ENCODE results near the gene PLK4.

The PLK4 gene

GRCh38 chr4:127849505-127850234 lies 31.0 kb upstream of the PLK4 start:
- Histone ChIP-seq H3K36me3 (ENCODE audit: low read length) (no peaks in the 10 kb centered on the region), H3K9me2 (replicated peaks; ENCODE audit: insufficient read depth, low read length) (no peaks in the 10 kb centered on the region), H3K9ac (ENCODE audit: low read length) (no peak overlapping the region), H4K20me1 (ENCODE audit: low read depth, low read length) (no peaks in the 10 kb centered on the region), H3K4me2 (ENCODE audit: low read depth, low read length, poor library complexity, severe bottlenecking) (no peak overlapping the region), H3K27ac (ENCODE audit: low read depth, low read length) (no peak overlapping the region), H3K9me3 (ENCODE audit: insufficient read depth, low read length) (peaks cover 8% of the 10 kb centered on the region; the same call in 1 of the 2 replicates), H3F3A (ENCODE audit: insufficient read depth) (no peaks in the 10 kb centered on the region), H3K4me3 (ENCODE audit: insufficient read depth, low read length, poor library complexity, severe bottlenecking) (no peak overlapping the region), H2AFZ (ENCODE audit: low read depth, low read length, severe bottlenecking) (no peak overlapping the region), H3K79me2 (ENCODE audit: insufficient read depth, low read length) (no peaks in the 10 kb centered on the region), H3K27me3 (ENCODE audit: low read length) (no peaks in the 10 kb centered on the region)
- TF ChIP-seq, protein P1, sequence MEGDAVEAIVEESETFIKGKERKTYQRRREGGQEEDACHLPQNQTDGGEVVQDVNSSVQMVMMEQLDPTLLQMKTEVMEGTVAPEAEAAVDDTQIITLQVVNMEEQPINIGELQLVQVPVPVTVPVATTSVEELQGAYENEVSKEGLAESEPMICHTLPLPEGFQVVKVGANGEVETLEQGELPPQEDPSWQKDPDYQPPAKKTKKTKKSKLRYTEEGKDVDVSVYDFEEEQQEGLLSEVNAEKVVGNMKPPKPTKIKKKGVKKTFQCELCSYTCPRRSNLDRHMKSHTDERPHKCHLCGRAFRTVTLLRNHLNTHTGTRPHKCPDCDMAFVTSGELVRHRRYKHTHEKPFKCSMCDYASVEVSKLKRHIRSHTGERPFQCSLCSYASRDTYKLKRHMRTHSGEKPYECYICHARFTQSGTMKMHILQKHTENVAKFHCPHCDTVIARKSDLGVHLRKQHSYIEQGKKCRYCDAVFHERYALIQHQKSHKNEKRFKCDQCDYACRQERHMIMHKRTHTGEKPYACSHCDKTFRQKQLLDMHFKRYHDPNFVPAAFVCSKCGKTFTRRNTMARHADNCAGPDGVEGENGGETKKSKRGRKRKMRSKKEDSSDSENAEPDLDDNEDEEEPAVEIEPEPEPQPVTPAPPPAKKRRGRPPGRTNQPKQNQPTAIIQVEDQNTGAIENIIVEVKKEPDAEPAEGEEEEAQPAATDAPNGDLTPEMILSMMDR (IDR thresholded peaks at IDR 0.05; ENCODE audit: insufficient read depth, low read length, poor library complexity, severe bottlenecking): no peak
- no peak for TF ChIP-seq EZH2phosphoT487 (conservative IDR thresholded peaks at IDR 0.05; ENCODE audit: low read length)

- Histone ChIP-seq H3F3A (ENCODE audit: insufficient read depth) (no peaks in the 10 kb centered on the region), H3K27me3 (ENCODE audit: low read length) (no peaks in the 10 kb centered on the region), H3K9me3 (ENCODE audit: insufficient read depth, low read length) (peaks cover 8% of the 10 kb centered on the region; the same call in 1 of the 2 replicates), H3K27ac (ENCODE audit: low read depth, low read length) (no peak overlapping the region), H3K79me2 (ENCODE audit: insufficient read depth, low read length) (no peaks in the 10 kb centered on the region), H3K36me3 (ENCODE audit: low read length) (no peaks in the 10 kb centered on the region), H3K9me2 (replicated peaks; ENCODE audit: insufficient read depth, low read length) (no peaks in the 10 kb centered on the region), H4K20me1 (ENCODE audit: low read depth, low read length) (no peaks in the 10 kb centered on the region), H3K4me3 (ENCODE audit: insufficient read depth, low read length, poor library complexity, severe bottlenecking) (no peak overlapping the region), H2AFZ (ENCODE audit: low read depth, low read length, severe bottlenecking) (no peak overlapping the region), H3K9ac (ENCODE audit: low read length) (no peak overlapping the region), H3K4me2 (ENCODE audit: low read depth, low read length, poor library complexity, severe bottlenecking) (no peak overlapping the region)
- TF ChIP-seq, protein P1 (IDR thresholded peaks at IDR 0.05; ENCODE audit: insufficient read depth, low read length, poor library complexity, severe bottlenecking): no peak
- no peak for TF ChIP-seq EZH2phosphoT487 (conservative IDR thresholded peaks at IDR 0.05; ENCODE audit: low read length)
Observed at GRCh38 chr4:127852661-127853060, 28.0 kb upstream of the PLK4 start.

DNA sequence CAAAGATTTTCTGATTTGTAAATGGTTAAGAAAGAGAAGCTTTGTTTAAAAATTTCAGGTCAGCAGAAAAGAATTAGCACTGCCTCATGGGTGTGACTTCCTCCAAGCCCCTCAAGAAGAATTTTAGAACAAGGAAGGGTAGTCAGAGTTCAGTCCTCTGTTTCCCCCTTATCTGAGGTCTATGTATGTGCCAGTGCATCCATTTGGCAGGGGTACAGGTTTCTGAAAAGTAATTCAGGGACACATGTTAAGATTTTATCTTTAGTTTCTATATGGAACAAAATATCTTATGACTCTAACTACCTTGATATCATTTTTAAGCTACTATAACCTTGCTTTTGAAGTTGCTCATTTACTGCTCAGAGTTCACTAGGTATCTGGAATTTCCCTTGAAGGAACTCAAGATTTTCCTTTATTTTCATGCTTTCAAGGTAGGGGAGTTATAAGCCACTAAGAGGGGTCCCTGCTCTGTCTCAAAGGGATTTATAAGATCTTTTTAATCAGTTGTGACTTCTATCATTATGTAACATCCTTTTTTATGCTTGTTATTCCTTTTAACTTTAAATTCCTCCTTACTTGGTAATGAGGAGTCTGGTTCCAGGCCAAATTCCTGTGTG lies 24.4 kb upstream of the PLK4 start:
- Histone ChIP-seq H3K9me3 (ENCODE audit: insufficient read depth, low read length) (no peaks in the 10 kb centered on the region), H4K20me1 (ENCODE audit: low read depth, low read length) (no peaks in the 10 kb centered on the region), H3K9ac (ENCODE audit: low read length) (no peak overlapping the region), H3F3A (ENCODE audit: insufficient read depth) (no peaks in the 10 kb centered on the region), H3K36me3 (ENCODE audit: low read length) (no peaks in the 10 kb centered on the region), H3K4me2 (ENCODE audit: low read depth, low read length, poor library complexity, severe bottlenecking) (no peak overlapping the region), H3K79me2 (ENCODE audit: insufficient read depth, low read length) (no peaks in the 10 kb centered on the region), H2AFZ (ENCODE audit: low read depth, low read length, severe bottlenecking) (no peak overlapping the region), H3K4me3 (ENCODE audit: insufficient read depth, low read length, poor library complexity, severe bottlenecking) (no peak overlapping the region), H3K27ac (ENCODE audit: low read depth, low read length) (no peak overlapping the region), H3K27me3 (ENCODE audit: low read length) (no peaks in the 10 kb centered on the region), H3K9me2 (replicated peaks; ENCODE audit: insufficient read depth, low read length) (no peaks in the 10 kb centered on the region)
- no peak for TF ChIP-seq EZH2phosphoT487 (conservative IDR thresholded peaks at IDR 0.05; ENCODE audit: low read length)
- TF ChIP-seq, protein P1 (IDR thresholded peaks at IDR 0.05; ENCODE audit: insufficient read depth, low read length, poor library complexity, severe bottlenecking): no peak

Measured in SU-DHL-6 (cell line).